Erythroblast (primary cell): ENCODE data around the gene WIPF3.

Experiments
- GATA1 ChIP-seq: IDR thresholded peaks from 2 replicates; pipeline ENCODE4 v1.6.1; 2011; ENCODE audit warnings: low read depth, mild to moderate bottlenecking, control low read depth, low read length, moderate library complexity
- POLR2A ChIP-seq: IDR thresholded peaks from 2 replicates; pipeline ENCODE4 v1.6.1; 2011; ENCODE audit warnings: mild to moderate bottlenecking, low read length

DNA sequence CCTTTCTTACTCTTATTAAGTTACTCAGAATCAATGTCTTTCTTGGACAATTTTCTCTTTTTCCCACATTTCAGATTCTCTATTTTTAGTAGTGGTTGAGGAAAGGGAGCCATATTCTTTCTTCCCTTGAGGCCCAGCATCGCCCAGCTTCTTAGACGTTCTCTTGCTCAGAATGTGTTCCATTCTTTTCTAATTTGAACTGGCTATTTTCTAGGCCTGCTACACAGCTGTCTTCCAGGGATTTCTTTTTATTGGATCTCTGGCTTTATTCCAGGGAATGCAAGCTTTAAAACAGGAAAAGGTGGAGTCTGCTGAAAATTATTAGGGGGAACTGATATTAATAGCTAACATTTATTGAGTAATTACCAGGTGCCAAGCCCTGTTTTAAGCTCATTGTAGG is 58.3 kb downstream of the WIPF3 start:
- TF ChIP-seq POLR2A (no peak), GATA1 (no peak)
